ENCODE data around the gene RPEL1.

The RPEL1 gene

GRCh38 chr10:103281753-103282152 is 36.1 kb downstream of the RPEL1 start:
- peak; percentile 91 for DNase-seq

DNA sequence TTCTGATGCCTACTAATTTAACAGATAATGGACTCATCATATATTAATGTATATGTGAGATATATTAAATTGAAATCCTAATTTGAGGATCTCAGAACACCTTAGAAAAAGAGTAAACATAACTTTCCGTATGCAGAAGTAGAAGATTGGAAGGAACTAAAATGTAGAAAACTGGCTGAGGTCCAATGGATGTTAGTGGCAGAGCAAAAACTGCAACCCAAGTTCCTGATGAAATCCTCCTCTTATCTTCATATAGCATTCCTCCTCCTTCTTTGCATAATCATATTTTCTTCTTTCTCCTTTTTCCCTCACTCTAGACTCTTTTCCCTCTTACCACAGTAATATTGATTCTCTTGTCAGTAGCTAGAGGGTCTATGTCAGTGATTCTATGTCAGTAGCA is 37.3 kb downstream of the RPEL1 start:
- no peak for DNase-seq

DNA sequence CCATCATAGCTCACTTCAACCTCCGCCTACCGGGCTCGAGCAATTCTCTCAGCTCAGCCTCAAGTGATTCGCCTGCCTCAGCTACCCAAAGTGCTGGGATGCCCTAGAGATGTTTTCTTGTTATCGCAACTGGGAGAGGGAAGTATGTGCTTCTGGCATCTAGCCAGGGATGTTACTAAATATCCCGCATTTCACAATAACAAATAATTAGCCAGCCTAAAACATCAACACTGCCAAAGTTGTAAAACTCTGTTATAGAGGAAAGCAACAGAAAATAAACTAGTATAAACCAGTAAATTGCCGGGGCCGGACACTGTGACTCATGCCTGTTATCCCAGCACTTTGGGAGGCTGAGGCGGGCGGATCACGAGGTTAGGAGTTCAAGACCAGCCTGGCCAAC is 38.5 kb downstream of the RPEL1 start:
- DNase-seq = no peak

DNA sequence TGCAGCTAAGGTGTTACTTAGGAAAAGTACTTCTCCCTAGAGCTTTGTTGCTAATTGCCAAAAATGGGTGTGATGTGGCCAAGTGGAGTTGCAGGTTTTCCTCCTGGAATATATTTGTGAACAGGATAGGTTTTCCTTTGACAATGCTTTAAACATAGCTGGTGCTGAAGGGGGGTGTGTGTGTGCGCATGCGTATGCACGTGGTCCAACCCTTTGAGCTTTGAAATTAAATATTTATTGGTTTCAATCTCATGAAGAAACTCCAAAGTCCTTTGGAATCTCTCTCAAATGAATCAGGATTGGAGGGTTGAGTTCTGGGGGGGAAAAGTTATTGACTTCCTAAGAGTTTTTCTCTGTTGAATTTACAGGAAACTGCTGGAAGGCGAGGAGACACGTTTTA is 42.3 kb downstream of the RPEL1 start:
- DNase-seq = no peak

GRCh38 chr10:103291588-103291987 is 45.9 kb downstream of the RPEL1 start:
- DNase-seq = no peak

- DNase-seq = no peak
Measured at GRCh38 chr10:103295374-103296015, 49.8 kb downstream of the RPEL1 start.
